ENCODE results near the gene KCNA2.
A peak's percentile ranks its signal among the peaks of the same experiment; 100 is the strongest.

The KCNA2 gene

GRCh38 chr1:110605901-110606656, at the start of gene KCNA2:
KCNA2 (minus strand) TSS chr1:110606358; CDS start chr1:110604782, 1,576 bp downstream.
- DNase-seq, result no peak

GRCh38 chr1:110650609-110651008, 44.5 kb upstream of the KCNA2 start:
- DNase-seq, result no peak

GRCh38 chr1:110648417-110648816, 42.3 kb upstream of the KCNA2 start:
- DNase-seq, result no peak

- DNase-seq, result no peak
Observed at GRCh38 chr1:110647254-110647891, 41.2 kb upstream of the KCNA2 start.

GRCh38 chr1:110645821-110646735, 39.9 kb upstream of the KCNA2 start:
- no peak for DNase-seq

GRCh38 chr1:110645211-110645610, 39.1 kb upstream of the KCNA2 start:
- DNase-seq, result no peak

- no peak for DNase-seq
Observed at GRCh38 chr1:110643879-110644472, 37.8 kb upstream of the KCNA2 start.

- no peak for DNase-seq
Observed at GRCh38 chr1:110639724-110640386, 33.7 kb upstream of the KCNA2 start.

- DNase-seq, result no peak
Observed at GRCh38 chr1:110638556-110638955, 32.4 kb upstream of the KCNA2 start.

GRCh38 chr1:110638058-110638457, 31.9 kb upstream of the KCNA2 start:
- DNase-seq, result no peak

- DNase-seq, result peak; percentile 67
Observed at GRCh38 chr1:110637475-110637874, 31.3 kb upstream of the KCNA2 start.

GRCh38 chr1:110636149-110636935, 30.2 kb upstream of the KCNA2 start:
- no peak for DNase-seq

- no peak for DNase-seq
Observed at GRCh38 chr1:110635434-110635833, 29.3 kb upstream of the KCNA2 start.

GRCh38 chr1:110634455-110635311, 28.5 kb upstream of the KCNA2 start:
- DNase-seq, result peak; percentile 90

- DNase-seq, result no peak
Observed at GRCh38 chr1:110634086-110634454, 27.9 kb upstream of the KCNA2 start.

- no peak for DNase-seq
Observed at GRCh38 chr1:110633646-110634030, 27.5 kb upstream of the KCNA2 start.

- DNase-seq, result no peak
Observed at GRCh38 chr1:110631836-110632620, 25.9 kb upstream of the KCNA2 start.

- DNase-seq, result peak; percentile 94
Observed at GRCh38 chr1:110630839-110631663, 24.9 kb upstream of the KCNA2 start.

Measured in activated effector memory CD4-positive, alpha-beta T cell treated with anti-CD3 and anti-CD28 coated beads, Interleukin-2, amount 50 U/mL, for 16 hours (primary cell).